SK-N-SH treated with all-trans-retinoic acid at 6 μM for 48 hours (cell line): ENCODE results near the gene OST4.

Source experiments
- ATAC-seq: fragments of 200-7000 bp; cut with Tn5 transposase; 3 replicates; pipeline ENCODE4 v1.9.1; 2020; ENCODE audit warnings: mild to moderate bottlenecking, moderate library complexity
- BACH2 ChIP-seq: fragments of 250-450 bp; sonication (Bioruptor Pico); IDR thresholded peaks from 2 replicates; pipeline ENCODE4 v1.9.0; 2021; ENCODE audit warnings: mild to moderate bottlenecking, borderline replicate concordance
- CSDC2 ChIP-seq: fragments of 250-450 bp; sonication (Bioruptor Pico); IDR thresholded peaks from 2 replicates; pipeline ENCODE4 v1.5.0; 2020; ENCODE audit warnings: mild to moderate bottlenecking, moderate library complexity
- ISL1 ChIP-seq: fragments of 250-450 bp; sonication (Bioruptor Pico); IDR thresholded peaks from 2 replicates; pipeline ENCODE4 v2.1.2; 2022; ENCODE audit warnings: mild to moderate bottlenecking, moderate library complexity
- OSR1 ChIP-seq: fragments of 250-450 bp; sonication (Bioruptor Pico); IDR thresholded peaks from 2 replicates; pipeline ENCODE4 v1.8.0; 2022; ENCODE audit warnings: moderate library complexity, mild to moderate bottlenecking, inconsistent platforms
- PPARA ChIP-seq: fragments of 250-450 bp; sonication (Bioruptor Pico); IDR thresholded peaks from 2 replicates; pipeline ENCODE4 v1.5.0; 2020; ENCODE audit warnings: mild to moderate bottlenecking, borderline replicate concordance
- SNAI2 ChIP-seq: fragments of 250-450 bp; sonication (Bioruptor Pico); IDR thresholded peaks from 2 replicates; pipeline ENCODE4 v1.5.0; 2020; ENCODE audit warnings: mild to moderate bottlenecking, moderate library complexity
- ZFP3 ChIP-seq: fragments of 250-450 bp; sonication (Bioruptor Pico); IDR thresholded peaks from 2 replicates; pipeline ENCODE4 v1.5.0; 2020; ENCODE audit warnings: mild to moderate bottlenecking, moderate library complexity
- ZFP30 ChIP-seq: fragments of 450-650 bp; formaldehyde crosslinking; IDR thresholded peaks from 2 replicates; pipeline ENCODE4 v1.5.0; 2022; ENCODE audit warnings: mild to moderate bottlenecking, moderate library complexity
- ZNF565 ChIP-seq: fragments of 450-650 bp; formaldehyde crosslinking; conservative IDR thresholded peaks from 2 replicates; pipeline ENCODE4 v1.5.0; 2020; ENCODE audit warnings: low read depth, mild to moderate bottlenecking, moderate library complexity
- ZNF70 ChIP-seq: fragments of 450-650 bp; formaldehyde crosslinking; IDR thresholded peaks from 2 replicates; pipeline ENCODE4 v1.5.0; 2020; ENCODE audit warnings: mild to moderate bottlenecking, moderate library complexity
- TF ChIP-seq, protein P1 (sequence below): fragments of 250-450 bp; sonication (Bioruptor Pico); IDR thresholded peaks from 2 replicates; pipeline ENCODE4 v1.5.0; 2020; ENCODE audit warnings: mild to moderate bottlenecking, moderate library complexity
- TF ChIP-seq, protein P2 (sequence below): fragments of 250-450 bp; sonication (Bioruptor Pico); IDR thresholded peaks from 2 replicates; pipeline ENCODE4 v1.5.1; 2020; ENCODE audit warnings: low read depth, mild to moderate bottlenecking, moderate library complexity
- TF ChIP-seq, protein P3 (sequence below): fragments of 250-450 bp; sonication (Bioruptor Pico); IDR thresholded peaks from 2 replicates; pipeline ENCODE4 v1.8.0; 2020; ENCODE audit warnings: mild to moderate bottlenecking, moderate library complexity, borderline replicate concordance
- TF ChIP-seq, protein P4 (sequence below): fragments of 250-450 bp; sonication (Bioruptor Pico); IDR thresholded peaks from 2 replicates; pipeline ENCODE4 v1.5.1; 2021; ENCODE audit warnings: mild to moderate bottlenecking, moderate library complexity
- TF ChIP-seq, protein P5 (sequence below): fragments of 250-450 bp; sonication (Bioruptor Pico); IDR thresholded peaks from 2 replicates; pipeline ENCODE4 v1.8.0; 2021; ENCODE audit warnings: low read depth, mild to moderate bottlenecking, moderate library complexity, borderline replicate concordance

The OST4 gene

DNA sequence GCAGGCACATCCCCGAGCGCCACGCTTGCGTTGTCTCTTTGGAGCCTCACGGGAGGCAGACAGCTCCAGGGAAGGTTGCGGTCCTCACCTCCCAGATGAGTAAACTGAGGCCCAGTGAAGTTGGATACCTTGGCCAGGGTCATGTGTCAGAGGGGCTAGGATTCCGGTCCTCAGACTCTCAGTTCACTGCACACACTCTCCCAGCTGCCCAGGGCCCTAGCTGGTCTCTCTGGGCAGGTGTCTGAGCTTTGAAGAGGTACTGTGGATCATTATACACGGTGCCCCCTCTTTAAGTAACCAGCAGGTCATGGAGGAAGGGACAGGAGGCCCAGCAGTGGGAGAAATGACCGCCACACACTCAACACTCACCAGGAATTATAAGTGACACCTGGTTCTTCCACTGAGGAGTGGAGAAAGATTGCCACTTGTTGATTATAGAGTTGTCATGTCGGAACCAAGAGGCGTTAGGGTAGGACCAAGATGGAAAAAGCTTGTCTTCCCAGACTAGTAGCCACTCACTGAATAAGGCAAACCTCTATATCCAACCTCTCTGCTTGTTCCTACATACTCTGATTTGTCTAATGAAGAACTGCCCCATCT is 38.1 kb downstream of the OST4 start:
- TF ChIP-seq ZFP30 = no peak
- no peak for TF ChIP-seq CSDC2
- TF ChIP-seq SNAI2 = no peak
- TF ChIP-seq OSR1 (CRISPR knock-in tag) = no peak
- TF ChIP-seq, protein P1, sequence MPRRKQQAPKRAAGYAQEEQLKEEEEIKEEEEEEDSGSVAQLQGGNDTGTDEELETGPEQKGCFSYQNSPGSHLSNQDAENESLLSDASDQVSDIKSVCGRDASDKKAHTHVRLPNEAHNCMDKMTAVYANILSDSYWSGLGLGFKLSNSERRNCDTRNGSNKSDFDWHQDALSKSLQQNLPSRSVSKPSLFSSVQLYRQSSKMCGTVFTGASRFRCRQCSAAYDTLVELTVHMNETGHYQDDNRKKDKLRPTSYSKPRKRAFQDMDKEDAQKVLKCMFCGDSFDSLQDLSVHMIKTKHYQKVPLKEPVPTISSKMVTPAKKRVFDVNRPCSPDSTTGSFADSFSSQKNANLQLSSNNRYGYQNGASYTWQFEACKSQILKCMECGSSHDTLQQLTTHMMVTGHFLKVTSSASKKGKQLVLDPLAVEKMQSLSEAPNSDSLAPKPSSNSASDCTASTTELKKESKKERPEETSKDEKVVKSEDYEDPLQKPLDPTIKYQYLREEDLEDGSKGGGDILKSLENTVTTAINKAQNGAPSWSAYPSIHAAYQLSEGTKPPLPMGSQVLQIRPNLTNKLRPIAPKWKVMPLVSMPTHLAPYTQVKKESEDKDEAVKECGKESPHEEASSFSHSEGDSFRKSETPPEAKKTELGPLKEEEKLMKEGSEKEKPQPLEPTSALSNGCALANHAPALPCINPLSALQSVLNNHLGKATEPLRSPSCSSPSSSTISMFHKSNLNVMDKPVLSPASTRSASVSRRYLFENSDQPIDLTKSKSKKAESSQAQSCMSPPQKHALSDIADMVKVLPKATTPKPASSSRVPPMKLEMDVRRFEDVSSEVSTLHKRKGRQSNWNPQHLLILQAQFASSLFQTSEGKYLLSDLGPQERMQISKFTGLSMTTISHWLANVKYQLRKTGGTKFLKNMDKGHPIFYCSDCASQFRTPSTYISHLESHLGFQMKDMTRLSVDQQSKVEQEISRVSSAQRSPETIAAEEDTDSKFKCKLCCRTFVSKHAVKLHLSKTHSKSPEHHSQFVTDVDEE (CRISPR knock-in tag) = no peak
- ATAC-seq = peak; percentile 15

DNA sequence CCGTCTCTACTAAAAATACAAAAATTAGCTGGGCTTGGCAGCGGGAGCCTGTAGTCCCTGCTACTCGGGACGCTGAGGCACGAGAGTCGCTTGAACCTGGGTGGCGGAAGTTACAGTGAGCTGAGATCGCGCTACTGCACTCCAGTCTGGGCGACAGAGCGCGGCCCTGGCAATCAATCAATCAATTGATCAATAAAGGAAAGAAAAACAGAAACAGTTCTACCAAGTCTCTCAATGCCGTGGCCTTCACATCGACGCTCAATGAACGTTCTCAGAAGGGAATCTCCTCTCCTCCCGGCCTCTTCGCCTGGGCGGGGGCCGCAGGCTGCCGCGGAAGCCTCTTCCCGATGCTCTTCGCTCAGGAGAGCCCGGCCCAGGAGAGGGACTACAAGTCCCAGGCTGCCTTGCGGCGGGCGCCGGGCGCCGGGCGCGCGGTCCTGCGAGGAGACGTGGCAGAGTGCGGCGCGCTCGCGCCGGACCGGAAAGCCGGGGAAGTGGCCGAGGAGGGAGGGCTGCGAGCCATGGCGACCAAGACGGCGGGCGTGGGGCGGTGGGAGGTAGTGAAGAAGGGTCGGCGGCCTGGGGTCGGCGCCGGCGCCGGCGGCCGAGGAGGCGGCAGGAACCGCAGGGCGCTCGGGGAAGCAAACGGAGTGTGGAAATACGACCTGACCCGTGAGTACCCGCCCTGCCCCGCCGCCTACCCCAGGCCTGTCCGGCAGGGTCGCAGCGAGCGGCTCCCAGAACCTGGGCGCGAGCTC is 38.8 kb downstream of the OST4 start, which contains the start of gene TMEM214:
Gene TMEM214 (plus strand): TSS at position 471 of the 758 bp plus-strand sequence. CDS start 51 bp downstream, at position 522.
- TF ChIP-seq, protein P1 (CRISPR knock-in tag) = peak; percentile 57; the same call in 1 of the 2 replicates
- no peak for TF ChIP-seq SNAI2
- peak; percentile 99 for ATAC-seq

DNA sequence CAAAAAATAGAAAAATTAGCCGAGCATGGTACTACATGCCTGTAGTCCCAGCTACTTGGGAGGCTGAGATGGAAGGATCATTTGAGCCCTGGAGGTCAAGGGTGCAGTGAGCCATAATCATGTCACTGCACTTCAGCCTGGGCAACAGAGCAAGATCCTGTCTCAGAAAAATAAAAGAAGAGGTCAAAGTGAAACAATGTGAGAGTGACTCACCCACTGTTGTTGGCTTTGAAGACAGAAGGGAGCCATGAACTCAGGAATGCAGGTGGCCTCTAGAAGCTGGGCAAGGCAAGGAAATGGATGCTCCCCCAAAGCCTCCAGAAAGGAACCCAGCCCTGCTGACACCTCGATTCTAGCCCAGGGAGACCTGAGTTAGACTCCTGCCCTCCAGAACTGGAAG is 42.4 kb downstream of the OST4 start:
- TF ChIP-seq ZNF70 = no peak
- TF ChIP-seq, protein P2, sequence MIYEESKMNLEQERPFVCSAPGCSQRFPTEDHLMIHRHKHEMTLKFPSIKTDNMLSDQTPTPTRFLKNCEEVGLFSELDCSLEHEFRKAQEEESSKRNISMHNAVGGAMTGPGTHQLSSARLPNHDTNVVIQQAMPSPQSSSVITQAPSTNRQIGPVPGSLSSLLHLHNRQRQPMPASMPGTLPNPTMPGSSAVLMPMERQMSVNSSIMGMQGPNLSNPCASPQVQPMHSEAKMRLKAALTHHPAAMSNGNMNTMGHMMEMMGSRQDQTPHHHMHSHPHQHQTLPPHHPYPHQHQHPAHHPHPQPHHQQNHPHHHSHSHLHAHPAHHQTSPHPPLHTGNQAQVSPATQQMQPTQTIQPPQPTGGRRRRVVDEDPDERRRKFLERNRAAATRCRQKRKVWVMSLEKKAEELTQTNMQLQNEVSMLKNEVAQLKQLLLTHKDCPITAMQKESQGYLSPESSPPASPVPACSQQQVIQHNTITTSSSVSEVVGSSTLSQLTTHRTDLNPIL = no peak
- TF ChIP-seq ZNF565 (CRISPR knock-in tag) = no peak
- TF ChIP-seq ISL1 = no peak
- no peak for TF ChIP-seq BACH2 (CRISPR knock-in tag)
- TF ChIP-seq, protein P3, sequence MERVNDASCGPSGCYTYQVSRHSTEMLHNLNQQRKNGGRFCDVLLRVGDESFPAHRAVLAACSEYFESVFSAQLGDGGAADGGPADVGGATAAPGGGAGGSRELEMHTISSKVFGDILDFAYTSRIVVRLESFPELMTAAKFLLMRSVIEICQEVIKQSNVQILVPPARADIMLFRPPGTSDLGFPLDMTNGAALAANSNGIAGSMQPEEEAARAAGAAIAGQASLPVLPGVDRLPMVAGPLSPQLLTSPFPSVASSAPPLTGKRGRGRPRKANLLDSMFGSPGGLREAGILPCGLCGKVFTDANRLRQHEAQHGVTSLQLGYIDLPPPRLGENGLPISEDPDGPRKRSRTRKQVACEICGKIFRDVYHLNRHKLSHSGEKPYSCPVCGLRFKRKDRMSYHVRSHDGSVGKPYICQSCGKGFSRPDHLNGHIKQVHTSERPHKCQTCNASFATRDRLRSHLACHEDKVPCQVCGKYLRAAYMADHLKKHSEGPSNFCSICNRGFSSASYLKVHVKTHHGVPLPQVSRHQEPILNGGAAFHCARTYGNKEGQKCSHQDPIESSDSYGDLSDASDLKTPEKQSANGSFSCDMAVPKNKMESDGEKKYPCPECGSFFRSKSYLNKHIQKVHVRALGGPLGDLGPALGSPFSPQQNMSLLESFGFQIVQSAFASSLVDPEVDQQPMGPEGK = no peak
- no peak for TF ChIP-seq CSDC2
- no peak for TF ChIP-seq PPARA (CRISPR knock-in tag)
- TF ChIP-seq, protein P4, sequence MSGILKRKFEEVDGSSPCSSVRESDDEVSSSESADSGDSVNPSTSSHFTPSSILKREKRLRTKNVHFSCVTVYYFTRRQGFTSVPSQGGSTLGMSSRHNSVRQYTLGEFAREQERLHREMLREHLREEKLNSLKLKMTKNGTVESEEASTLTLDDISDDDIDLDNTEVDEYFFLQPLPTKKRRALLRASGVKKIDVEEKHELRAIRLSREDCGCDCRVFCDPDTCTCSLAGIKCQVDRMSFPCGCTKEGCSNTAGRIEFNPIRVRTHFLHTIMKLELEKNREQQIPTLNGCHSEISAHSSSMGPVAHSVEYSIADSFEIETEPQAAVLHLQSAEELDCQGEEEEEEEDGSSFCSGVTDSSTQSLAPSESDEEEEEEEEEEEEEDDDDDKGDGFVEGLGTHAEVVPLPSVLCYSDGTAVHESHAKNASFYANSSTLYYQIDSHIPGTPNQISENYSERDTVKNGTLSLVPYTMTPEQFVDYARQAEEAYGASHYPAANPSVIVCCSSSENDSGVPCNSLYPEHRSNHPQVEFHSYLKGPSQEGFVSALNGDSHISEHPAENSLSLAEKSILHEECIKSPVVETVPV (CRISPR knock-in tag) = no peak
- TF ChIP-seq, protein P5, sequence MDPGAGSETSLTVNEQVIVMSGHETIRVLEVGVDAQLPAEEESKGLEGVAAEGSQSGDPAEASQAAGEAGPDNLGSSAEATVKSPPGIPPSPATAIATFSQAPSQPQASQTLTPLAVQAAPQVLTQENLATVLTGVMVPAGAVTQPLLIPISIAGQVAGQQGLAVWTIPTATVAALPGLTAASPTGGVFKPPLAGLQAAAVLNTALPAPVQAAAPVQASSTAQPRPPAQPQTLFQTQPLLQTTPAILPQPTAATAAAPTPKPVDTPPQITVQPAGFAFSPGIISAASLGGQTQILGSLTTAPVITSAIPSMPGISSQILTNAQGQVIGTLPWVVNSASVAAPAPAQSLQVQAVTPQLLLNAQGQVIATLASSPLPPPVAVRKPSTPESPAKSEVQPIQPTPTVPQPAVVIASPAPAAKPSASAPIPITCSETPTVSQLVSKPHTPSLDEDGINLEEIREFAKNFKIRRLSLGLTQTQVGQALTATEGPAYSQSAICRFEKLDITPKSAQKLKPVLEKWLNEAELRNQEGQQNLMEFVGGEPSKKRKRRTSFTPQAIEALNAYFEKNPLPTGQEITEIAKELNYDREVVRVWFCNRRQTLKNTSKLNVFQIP (CRISPR knock-in tag) = no peak
- no peak for TF ChIP-seq OSR1 (CRISPR knock-in tag)
- TF ChIP-seq ZFP3 = no peak
- TF ChIP-seq, all 23 proteins: peak for 0
- no peak for ATAC-seq
